Stimulated activated CD8-positive, alpha-beta memory T cell treated with anti-CD3 and anti-CD28 coated beads, Interleukin-12 subunit alpha, Interleukin-12 subunit beta, amount 100 ng/mL, for 1 hour (primary cell): ENCODE measurements around the gene DPY19L2.
"Not testable (repeated sequence)": the region's sequence is repeated elsewhere in the genome, so short reads cannot be mapped to it uniquely, and the experiment has no call there.

Experiments
- DNase-seq: peaks from one replicate; pipeline ENCODE4 v3.0.0-alpha.2; 2020; ENCODE audit warnings: low read depth

DPY19L2 gene

GRCh38 chr12:63663005-63663404 lies 5.3 kb downstream of the DPY19L2 start:
- DNase-seq: not testable (repeated sequence)

GRCh38 chr12:63658501-63658900 lies 9.8 kb downstream of the DPY19L2 start:
- DNase-seq: not testable (repeated sequence)

GRCh38 chr12:63656407-63656806 lies 11.9 kb downstream of the DPY19L2 start:
- DNase-seq: not testable (repeated sequence)

- DNase-seq: not testable (repeated sequence)
These were observed 12.6 kb downstream of the DPY19L2 start for GRCh38 chr12:63655543-63656257.

- not testable (repeated sequence) for DNase-seq
These were observed 13.8 kb downstream of the DPY19L2 start for GRCh38 chr12:63654481-63654880.

- not testable (repeated sequence) for DNase-seq
These were observed 18.8 kb downstream of the DPY19L2 start for GRCh38 chr12:63649517-63649916.

GRCh38 chr12:63643381-63644140 lies 24.7 kb downstream of the DPY19L2 start:
- DNase-seq: not testable (repeated sequence)

GRCh38 chr12:63624258-63624657 lies 44.0 kb downstream of the DPY19L2 start:
- not testable (repeated sequence) for DNase-seq

GRCh38 chr12:63615544-63615943 lies 52.7 kb downstream of the DPY19L2 start:
- not testable (repeated sequence) for DNase-seq

GRCh38 chr12:63611285-63611684 lies 57.0 kb downstream of the DPY19L2 start:
- DNase-seq: not testable (repeated sequence)

- not testable (repeated sequence) for DNase-seq
These were observed 59.0 kb downstream of the DPY19L2 start for GRCh38 chr12:63609281-63609680.

- DNase-seq: not testable (repeated sequence)
These were observed 63.3 kb downstream of the DPY19L2 start for GRCh38 chr12:63604985-63605384.

- not testable (repeated sequence) for DNase-seq
These were observed 73.5 kb downstream of the DPY19L2 start for GRCh38 chr12:63594828-63595227.

- not testable (repeated sequence) for DNase-seq
These were observed 83.9 kb downstream of the DPY19L2 start for GRCh38 chr12:63584426-63584825.

- not testable (repeated sequence) for DNase-seq
These were observed 85.0 kb downstream of the DPY19L2 start for GRCh38 chr12:63583289-63583688.

GRCh38 chr12:63577631-63578030 lies 90.7 kb downstream of the DPY19L2 start:
- DNase-seq: not testable (repeated sequence)

- not testable (repeated sequence) for DNase-seq
These were observed 96.3 kb downstream of the DPY19L2 start for GRCh38 chr12:63572038-63572437.

- not testable (repeated sequence) for DNase-seq
These were observed 109.8 kb downstream of the DPY19L2 start for GRCh38 chr12:63558445-63558844.

GRCh38 chr12:63551397-63551796 lies 116.9 kb downstream of the DPY19L2 start:
- not testable (repeated sequence) for DNase-seq

- DNase-seq: not testable (repeated sequence)
These were observed 119.3 kb downstream of the DPY19L2 start for GRCh38 chr12:63549034-63549433.

GRCh38 chr12:63545298-63545916 lies 122.9 kb downstream of the DPY19L2 start:
- not testable (repeated sequence) for DNase-seq

- not testable (repeated sequence) for DNase-seq
These were observed 129.6 kb downstream of the DPY19L2 start for GRCh38 chr12:63538656-63539055.

GRCh38 chr12:63537838-63538237 lies 130.5 kb downstream of the DPY19L2 start:
- DNase-seq: not testable (repeated sequence)
